ENCODE measurements around the gene PPP3R1. TPM values are rescaled to one million over a fixed set of nuclear protein-coding genes. Genes with fewer than 3 reads are reported as not detected.

Gene PPP3R1
- total RNA-seq, 2 donors from 2014 or later, result 57.4 to 59.5 TPM

DNA sequence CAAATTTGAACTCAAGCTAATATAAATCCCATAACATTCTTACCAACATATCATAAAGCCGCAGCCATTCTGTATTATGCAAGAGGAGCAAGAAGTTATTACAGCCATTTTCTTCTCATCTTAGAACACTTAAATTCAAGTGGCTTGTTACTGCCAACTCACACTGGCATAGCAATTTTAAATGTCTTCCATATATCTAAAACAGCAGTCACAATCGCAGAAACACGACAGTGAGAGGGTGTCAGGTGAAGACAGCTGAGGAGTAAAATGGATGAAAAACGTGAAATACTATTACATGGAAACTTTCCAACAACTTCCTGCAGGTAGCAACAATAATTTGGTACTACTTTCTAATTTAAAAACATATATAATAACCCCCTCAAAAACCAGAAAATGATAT, 17.9 kb downstream of the PPP3R1 start:
- Histone ChIP-seq H3K4me3 (ENCODE audit: low read length) (no peak overlapping the region), H3K4me1 (ENCODE audit: control insufficient read depth, insufficient read depth, low read length) (peaks cover 5% of the 10 kb centered on the region), H3K9ac (ENCODE audit: extremely low read depth, low read length, poor library complexity, severe bottlenecking) (no peak overlapping the region), H3K27me3 (ENCODE audit: control insufficient read depth, insufficient read depth, low read length, poor library complexity, severe bottlenecking) (no peaks in the 10 kb centered on the region), H3K36me3 (ENCODE audit: control insufficient read depth, insufficient read depth, low read length) (peaks cover 8% of the 10 kb centered on the region), H3K9me3 (ENCODE audit: control insufficient read depth, low read length) (peaks cover 6% of the 10 kb centered on the region), H3K27ac (ENCODE audit: low read depth, low read length) (no peak overlapping the region)
- no peak for TF ChIP-seq CTCF (conservative IDR thresholded peaks at IDR 0.05)
- peaks cover 8% of the 10 kb centered on the region for H3K36me3 Mint-ChIP-seq (ENCODE audit: low read depth)
- WGBS, 2 experiments (ENCODE audit: insufficient coverage in 1 of 2, insufficient read length in 1 of 2), result 95 to 100% methylated on average over 1 to 4 of the region's 4 CpGs
- no peak overlapping the region for H3K27ac Mint-ChIP-seq
- no peak overlapping the region for H3K4me3 Mint-ChIP-seq
- peaks cover 27% of the 10 kb centered on the region for H3K4me1 Mint-ChIP-seq
- no peaks in the 10 kb centered on the region for H3K27me3 Mint-ChIP-seq (ENCODE audit: insufficient read depth)
- DNase-seq, result no peak
- H3K9me3 Mint-ChIP-seq, result peaks cover 5% of the 10 kb centered on the region

DNA sequence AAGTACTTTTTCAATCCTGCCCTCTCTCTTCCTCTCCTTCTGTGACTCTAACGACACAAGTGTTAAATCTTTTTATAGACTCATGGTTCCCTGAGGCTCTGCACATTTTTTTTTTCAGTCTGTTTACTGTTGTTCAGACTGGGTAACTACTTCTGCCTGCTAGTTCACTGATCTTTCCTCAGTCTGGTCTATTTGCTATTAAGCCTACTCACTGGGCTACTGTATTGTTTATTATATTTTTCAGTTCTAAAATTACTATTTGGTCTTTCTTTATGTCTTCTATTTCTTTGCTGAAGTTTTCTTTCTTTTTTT, 21.3 kb downstream of the PPP3R1 start:
- Histone ChIP-seq H3K4me3 (ENCODE audit: low read length) (no peak overlapping the region), H3K9ac (ENCODE audit: extremely low read depth, low read length, poor library complexity, severe bottlenecking) (no peak overlapping the region), H3K27ac (ENCODE audit: low read depth, low read length) (peak overlapping the region; percentile 16), H3K9me3 (ENCODE audit: control insufficient read depth, low read length) (peaks cover 6% of the 10 kb centered on the region), H3K36me3 (ENCODE audit: control insufficient read depth, insufficient read depth, low read length) (peaks cover 8% of the 10 kb centered on the region), H3K4me1 (ENCODE audit: control insufficient read depth, insufficient read depth, low read length) (peaks cover 5% of the 10 kb centered on the region), H3K27me3 (ENCODE audit: control insufficient read depth, insufficient read depth, low read length, poor library complexity, severe bottlenecking) (no peaks in the 10 kb centered on the region)
- no peak for TF ChIP-seq CTCF (conservative IDR thresholded peaks at IDR 0.05)
- Mint-ChIP-seq H3K36me3 (ENCODE audit: low read depth) (peaks cover 8% of the 10 kb centered on the region), H3K9me3 (peaks cover 5% of the 10 kb centered on the region), H3K27me3 (ENCODE audit: insufficient read depth) (no peaks in the 10 kb centered on the region), H3K4me3 (no peak overlapping the region), H3K4me1 (peaks cover 19% of the 10 kb centered on the region), H3K27ac (no peak overlapping the region)
- WGBS, 2 experiments (ENCODE audit: insufficient coverage in 1 of 2, insufficient read length in 1 of 2), result 79 to 100% methylated on average over 1 of the region's 1 CpG
- no peak for DNase-seq

GRCh38 chr2:68230241-68231060, 21.9 kb downstream of the PPP3R1 start:
- Histone ChIP-seq H3K4me1 (ENCODE audit: control insufficient read depth, insufficient read depth, low read length) (peaks cover 5% of the 10 kb centered on the region), H3K9me3 (ENCODE audit: control insufficient read depth, low read length) (peaks cover 6% of the 10 kb centered on the region), H3K36me3 (ENCODE audit: control insufficient read depth, insufficient read depth, low read length) (peaks cover 8% of the 10 kb centered on the region), H3K4me3 (ENCODE audit: low read length) (no peak overlapping the region), H3K27me3 (ENCODE audit: control insufficient read depth, insufficient read depth, low read length, poor library complexity, severe bottlenecking) (no peaks in the 10 kb centered on the region), H3K27ac (ENCODE audit: low read depth, low read length) (peak overlapping the region; percentile 16), H3K9ac (ENCODE audit: extremely low read depth, low read length, poor library complexity, severe bottlenecking) (no peak overlapping the region)
- Mint-ChIP-seq H3K27me3 (ENCODE audit: insufficient read depth) (no peaks in the 10 kb centered on the region), H3K9me3 (peaks cover 5% of the 10 kb centered on the region), H3K4me1 (peaks cover 22% of the 10 kb centered on the region), H3K36me3 (ENCODE audit: low read depth) (peaks cover 8% of the 10 kb centered on the region), H3K27ac (no peak overlapping the region), H3K4me3 (no peak overlapping the region)
- no peak for TF ChIP-seq CTCF (conservative IDR thresholded peaks at IDR 0.05)
- DNase-seq, result no peak
- WGBS, 2 experiments (ENCODE audit: insufficient coverage in 1 of 2, insufficient read length in 1 of 2), result 85 to 93% methylated on average over 4 to 5 of the region's 5 CpGs
